NCI-H446 treated with DMSO at 0.1 percent for 48 hours (cell line): Measurements from ENCODE around the gene DAND5.

Experiments used
- DNase-seq: peaks from one replicate; lab custom pipeline; 2025; lab: John Stamatoyannopoulos, UW

Gene DAND5, protein sequence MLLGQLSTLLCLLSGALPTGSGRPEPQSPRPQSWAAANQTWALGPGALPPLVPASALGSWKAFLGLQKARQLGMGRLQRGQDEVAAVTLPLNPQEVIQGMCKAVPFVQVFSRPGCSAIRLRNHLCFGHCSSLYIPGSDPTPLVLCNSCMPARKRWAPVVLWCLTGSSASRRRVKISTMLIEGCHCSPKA

DNA sequence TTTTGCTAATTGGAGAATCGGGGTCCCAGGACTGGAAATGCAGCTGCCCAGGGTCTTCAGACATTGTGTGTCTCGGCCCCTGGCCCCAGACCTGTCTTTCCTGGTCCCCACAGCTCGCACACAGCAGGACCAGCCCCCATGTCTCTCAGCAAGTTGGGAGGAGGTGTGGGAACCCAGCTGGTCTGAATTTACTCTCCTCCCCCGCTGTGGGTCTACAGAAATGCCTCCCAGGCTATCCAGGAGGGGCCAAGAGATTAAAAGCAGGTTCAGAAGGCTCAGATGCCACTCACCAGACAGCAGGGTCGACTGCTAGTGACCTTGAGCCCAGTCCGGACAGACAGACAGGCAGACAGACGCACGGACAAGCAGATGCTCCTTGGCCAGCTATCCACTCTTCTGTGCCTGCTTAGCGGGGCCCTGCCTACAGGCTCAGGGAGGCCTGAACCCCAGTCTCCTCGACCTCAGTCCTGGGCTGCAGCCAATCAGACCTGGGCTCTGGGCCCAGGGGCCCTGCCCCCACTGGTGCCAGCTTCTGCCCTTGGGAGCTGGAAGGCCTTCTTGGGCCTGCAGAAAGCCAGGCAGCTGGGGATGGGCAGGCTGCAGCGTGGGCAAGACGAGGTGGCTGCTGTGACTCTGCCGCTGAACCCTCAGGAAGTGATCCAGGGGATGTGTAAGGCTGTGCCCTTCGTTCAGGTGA is at the start of gene DAND5:
TSS of gene DAND5 (plus strand) at position 285 of the 697 bp plus-strand sequence. CDS start at position 370, 85 bp downstream.
- DNase-seq: peak; percentile 79

DNA sequence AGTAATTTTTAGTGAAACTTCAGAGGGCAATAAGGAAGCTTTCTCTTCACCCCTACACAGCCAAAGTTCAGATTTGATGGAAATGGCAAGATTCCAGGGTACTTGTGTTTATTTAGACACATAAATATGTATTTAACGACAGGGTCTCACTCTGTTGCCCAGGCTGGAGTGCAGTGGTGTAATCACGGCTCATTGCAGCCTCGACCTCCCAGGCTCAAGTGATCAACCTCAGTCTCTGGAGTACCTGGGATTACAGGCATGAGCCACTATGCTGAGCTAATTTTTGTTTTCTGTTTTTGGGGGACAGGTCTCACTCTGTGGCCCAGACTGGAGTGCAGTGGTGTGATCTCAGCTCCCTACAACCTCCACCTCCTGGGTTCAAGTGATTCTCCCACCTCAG is 48.3 kb upstream of the DAND5 start:
- no peak for DNase-seq

DNA sequence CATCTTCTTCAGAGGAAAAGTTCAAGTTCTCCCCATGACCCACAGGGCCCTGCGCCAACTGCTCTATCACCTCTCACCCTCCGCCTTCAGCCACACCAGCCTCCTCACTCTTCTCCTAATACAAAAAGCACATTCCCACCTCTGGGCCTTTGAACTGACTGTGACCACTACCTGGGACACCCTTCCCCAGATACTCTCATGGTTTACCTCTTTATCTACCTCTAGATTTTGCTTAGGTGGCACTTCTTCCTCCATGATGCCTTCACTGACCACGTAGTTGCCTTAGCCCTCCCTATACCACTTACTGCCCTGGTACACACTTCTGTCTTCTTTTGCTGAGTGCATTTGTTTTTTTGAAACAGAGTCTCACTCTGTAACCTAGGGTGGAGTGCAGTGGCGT is 46.4 kb upstream of the DAND5 start:
- no peak for DNase-seq

DNA sequence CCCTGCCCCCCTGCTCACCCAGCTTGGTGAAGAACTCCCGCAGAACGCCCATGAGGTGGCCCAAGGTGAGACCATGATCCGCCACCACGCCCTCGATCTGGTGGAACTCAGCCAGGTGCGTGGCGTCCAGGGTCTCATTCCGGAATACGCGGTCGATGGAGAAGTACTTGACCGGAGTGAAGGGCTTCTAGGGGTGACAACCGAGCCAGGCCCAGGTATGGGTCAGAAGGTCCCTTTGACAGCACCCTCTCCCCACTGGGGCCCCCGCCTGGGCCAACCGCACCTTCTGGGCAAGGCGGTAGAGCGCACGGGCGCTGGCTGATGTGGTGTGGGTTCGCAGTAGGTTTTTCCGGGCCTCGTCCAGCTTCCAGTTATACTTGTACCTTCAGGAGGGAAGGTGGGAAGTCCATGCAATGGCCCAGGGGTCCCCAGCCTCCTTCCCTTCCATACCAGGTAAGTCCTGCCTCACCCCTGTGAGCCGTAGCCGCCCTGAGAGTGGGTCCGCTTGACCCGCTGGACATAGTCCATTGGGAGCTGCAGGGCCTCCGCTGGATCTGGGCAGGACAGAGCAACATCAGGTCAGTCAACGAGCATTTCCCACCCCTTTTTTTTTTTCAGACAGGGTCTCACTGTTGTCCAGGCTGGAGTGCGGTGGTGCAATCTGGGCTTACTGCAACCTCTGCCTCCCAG is 44.6 kb upstream of the DAND5 start:
- no peak for DNase-seq

DNA sequence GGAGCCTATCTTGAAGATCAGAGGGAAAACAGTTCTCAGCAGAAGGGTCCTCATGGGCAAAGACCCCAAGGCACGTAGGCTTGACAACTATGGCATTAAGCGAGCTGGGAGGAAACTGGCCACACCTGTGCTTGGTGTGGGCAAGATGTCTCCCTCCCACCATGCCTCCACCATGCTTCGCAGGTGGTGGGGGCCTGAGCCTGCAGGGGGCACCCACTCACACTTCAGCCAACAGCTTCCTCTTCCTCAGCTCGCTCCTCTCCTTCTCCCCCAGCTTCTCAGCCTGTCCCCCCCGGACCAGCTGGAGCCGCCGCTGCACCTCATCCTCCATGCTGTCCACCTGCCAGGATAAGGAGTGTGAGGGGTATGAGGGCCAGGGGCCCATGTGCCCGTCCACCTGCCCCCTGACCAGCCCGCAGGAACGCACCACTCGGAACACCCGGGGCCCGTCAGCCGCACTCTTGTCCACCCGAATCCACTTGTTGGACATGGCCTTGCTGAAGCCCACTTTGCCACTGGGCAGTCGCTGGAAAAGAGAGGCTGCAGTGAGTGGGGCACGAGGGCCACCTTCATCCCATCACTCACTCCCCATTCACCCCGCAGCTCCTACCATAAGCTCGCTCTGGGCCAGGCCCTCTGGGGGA is 39.3 kb upstream of the DAND5 start:
- DNase-seq: no peak

DNA sequence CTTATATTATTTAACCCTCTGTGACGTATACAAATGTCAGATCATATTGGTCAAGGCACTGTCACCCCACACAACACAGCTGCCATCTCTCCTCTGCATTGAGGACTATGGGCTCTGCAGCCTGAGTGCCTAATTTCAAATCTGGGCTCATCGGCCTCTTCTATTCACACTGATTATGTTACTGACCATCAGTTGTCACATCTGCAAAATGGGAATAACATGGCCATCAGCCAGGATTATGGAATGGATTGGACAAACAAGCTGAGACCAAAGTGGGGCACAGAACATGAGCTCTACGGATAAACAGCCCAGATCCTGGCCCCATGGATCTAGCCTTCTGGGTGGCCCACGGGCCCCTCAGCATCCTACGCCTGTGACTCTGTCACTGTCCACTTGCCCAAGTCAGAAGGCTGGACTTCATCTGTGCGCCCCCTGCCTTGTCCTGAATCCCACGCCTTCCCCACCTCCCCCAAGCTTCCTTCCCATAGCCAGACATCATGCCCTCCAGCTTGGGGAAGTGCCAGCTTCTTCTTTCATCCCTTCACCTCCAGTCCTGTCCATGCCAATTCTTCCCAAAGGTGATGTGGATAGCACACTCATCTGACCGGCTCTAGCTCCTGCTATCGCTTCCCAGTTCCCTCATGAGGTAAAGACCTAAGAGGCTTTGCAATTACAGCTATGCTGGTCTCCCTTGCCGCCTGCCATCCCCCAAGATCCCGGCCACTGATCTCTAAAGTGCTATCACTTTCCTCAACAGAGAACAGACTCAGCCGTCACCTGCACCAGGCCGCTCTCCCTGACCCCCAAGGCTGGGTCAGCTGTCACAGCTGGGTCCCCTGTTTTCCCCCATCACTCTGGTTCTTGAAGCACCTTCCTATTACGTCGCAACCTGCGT is 36.7 kb upstream of the DAND5 start:
- DNase-seq: no peak

DNA sequence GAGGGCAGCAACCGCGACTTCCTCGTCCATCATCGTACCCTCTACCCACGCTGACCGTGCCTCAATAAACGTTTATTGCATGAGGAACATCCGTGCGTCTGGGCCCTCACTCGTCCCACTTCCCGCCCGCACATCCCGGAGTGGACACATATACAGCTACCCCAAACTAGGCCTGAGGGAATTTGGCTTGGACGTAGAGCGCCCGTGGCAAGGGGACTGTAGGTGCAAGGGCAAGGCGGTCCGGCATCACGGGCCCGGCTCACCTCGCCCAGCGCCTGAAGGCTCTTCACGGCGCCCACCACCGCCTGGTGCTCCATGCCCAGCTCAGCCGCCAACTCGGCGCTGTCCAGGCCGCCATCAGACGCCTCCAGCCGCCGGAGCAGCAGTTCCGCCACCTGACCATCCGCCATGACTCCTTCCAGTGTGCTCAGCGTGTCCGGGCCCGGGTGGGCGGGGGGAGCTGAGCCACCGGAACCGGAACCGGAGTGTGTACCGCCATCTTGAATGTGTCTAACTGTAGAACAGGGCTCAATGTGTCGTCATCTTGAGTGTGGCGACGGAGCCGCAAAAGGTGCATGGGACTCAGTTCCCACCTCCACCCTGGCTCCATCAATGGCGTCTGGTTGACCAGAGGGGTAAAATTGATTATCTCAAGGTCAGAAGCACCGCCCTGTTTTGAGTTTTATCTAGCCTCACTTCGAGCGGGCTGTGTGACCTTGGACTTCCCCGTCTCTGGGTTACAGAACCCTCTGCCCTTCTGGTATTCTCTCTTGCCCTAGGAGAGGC is 35.9 kb upstream of the DAND5 start, which contains the start of gene FARSA:
TSS of gene FARSA (minus strand) at position 425 of the 786 bp plus-strand sequence. CDS start at position 410, 15 bp downstream.
- DNase-seq: peak; percentile 77

DNA sequence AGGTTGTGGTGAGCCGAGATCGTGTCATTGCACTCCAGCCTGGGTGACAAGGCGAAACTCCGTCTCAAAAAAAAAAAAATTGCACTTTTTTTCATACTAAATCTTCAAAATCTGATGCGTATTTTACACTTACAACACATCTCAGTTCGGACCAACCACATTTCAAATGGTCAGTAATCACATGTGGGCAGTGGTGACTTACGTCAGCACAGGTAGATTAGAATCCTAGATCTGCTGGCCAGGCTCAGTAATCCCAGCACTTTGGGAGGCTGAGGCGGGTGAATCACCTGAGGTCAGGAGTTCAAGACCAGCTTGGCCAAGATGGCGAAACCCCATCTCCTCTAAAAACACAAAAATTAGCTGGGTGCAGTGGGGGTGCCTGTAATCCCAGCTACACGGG is 34.3 kb upstream of the DAND5 start:
- DNase-seq: no peak

DNA sequence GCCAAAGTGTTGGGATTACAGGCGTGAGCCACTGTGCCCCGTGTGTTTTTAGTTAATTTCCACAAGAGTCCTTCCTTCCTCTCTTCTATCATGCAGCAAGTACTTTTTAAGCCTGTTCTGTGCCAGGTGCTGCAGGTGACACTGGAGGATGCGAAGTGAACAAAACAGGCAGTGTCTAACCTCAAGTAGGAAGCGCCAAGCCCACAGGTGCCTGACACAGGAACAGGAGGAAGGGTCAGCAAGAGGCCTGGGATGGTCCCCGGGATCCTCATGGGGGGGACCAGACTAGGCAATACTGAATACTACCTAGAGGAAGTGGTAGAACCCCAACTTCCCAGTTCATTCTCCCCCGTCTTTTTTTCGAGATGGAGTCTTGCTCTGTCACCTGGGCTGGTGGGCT is 32.8 kb upstream of the DAND5 start:
- no peak for DNase-seq

DNA sequence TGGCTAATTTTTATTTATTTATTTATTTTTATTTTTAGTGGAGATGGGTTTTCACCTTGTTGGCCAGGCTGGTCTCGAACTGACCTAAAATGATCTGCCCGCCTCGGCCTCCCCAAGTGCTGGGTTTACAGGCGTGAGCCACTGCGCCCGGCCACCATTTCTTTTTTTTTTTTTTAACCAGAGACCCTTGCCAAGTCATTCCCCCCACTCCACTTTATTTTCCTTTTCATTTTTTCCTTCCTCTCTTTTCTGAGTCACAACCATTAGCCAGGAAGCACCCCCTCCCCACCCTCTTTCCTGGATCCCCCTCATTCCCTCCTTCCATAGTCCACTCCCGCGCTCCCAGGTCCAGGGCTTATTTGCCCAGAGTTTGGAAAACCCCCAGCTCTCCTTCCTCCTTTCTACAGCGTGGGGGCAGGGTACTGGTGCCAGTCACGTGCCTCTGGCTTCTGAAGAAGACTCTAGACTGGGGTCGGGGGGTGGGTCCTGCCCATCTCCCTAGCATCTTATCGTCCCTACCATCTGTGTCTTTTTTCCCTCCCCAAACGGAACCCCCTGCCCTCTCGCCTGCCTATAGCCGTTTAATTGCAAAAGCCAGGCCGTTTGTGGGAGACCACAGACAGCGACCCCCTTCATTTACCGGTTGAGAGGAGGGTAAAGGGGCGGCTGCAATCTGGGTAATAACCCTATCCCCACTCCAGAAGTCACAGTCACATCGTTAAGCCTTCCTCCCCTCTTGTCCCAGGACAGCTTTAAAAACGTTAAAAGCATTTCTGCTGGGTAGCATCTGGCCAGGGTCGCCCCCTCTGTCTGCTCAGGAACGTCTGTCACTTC is 32.1 kb upstream of the DAND5 start:
- no peak for DNase-seq

DNA sequence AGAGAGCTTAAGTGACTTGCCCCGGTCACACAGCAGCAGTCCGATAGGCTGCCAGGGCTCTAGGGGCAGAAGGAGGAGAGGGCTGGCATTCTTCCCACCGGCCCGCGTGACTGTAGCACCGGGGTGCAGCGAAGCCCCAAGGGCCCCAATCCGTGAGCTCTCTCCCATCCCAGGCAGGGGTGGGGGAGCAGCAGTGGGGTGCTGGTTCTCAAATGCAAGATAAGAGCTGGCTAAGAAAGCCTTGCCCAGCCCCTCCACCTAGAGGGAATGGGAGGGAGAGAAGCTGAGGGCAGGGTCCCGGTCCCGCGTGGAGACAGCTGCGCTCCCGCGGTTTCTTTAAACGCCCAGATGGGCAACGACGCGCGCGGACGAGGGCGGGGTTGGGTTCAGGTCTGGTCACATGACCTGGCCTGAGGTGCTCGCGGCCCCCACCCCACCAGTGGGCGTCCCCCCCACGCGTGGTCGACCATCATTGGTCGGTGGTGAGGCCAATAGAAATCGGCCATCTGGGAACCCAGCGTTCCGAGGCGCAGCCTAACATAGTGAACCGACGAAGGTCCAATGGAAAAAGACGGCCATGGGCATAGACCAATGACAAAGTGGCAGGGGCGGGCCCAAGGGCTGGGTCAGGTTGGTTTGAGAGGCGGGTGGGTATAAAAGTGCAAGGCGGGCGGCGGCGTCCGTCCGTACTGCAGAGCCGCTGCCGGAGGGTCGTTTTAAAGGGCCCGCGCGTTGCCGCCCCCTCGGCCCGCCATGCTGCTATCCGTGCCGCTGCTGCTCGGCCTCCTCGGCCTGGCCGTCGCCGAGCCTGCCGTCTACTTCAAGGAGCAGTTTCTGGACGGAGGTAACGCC is 31.2 kb upstream of the DAND5 start, which contains the start of gene CALR:
TSS of gene CALR (plus strand) at position 683 of the 852 bp plus-strand sequence. CDS start at position 754, 71 bp downstream.
- peak; percentile 99 for DNase-seq

DNA sequence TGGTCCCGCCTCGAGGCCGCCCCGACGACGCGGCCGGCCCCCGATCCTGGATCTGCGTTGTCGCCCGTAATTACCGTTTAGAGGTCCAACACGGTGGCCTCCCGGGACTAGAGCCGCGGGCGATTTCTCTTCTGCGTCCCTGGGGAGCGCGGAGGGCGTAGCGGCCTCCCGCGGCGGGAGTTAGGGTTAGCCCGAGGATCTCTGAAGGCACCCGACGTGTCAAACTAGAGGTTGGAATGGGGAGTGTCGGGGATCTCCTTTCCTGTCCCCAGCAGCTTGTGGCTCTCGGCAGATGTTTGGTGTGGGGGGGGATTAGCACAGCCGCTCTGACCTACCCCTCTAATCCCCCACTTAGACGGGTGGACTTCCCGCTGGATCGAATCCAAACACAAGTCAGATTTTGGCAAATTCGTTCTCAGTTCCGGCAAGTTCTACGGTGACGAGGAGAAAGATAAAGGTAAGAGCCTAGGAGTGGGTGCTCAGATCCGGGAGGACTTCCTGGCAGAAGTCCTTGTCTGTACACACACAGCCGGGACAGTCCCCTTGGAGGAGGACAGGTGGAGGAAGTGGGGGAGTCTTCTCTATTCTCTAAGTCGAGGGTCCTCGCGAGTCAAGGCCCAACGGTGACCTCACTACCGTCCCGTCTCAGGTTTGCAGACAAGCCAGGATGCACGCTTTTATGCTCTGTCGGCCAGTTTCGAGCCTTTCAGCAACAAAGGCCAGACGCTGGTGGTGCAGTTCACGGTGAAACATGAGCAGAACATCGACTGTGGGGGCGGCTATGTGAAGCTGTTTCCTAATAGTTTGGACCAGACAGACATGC is 30.4 kb upstream of the DAND5 start:
- DNase-seq: no peak

DNA sequence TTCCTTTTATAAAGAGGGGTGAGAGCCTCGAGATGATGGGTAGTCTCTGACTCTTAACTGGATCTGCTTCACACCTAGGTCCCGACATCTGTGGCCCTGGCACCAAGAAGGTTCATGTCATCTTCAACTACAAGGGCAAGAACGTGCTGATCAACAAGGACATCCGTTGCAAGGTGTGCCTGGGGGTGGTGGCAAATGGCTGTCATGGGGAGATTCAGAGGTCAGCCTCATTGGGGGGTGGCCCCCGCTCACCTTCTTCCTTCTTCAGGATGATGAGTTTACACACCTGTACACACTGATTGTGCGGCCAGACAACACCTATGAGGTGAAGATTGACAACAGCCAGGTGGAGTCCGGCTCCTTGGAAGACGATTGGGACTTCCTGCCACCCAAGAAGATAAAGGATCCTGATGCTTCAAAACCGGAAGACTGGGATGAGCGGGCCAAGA is 29.4 kb upstream of the DAND5 start:
- DNase-seq: no peak

DNA sequence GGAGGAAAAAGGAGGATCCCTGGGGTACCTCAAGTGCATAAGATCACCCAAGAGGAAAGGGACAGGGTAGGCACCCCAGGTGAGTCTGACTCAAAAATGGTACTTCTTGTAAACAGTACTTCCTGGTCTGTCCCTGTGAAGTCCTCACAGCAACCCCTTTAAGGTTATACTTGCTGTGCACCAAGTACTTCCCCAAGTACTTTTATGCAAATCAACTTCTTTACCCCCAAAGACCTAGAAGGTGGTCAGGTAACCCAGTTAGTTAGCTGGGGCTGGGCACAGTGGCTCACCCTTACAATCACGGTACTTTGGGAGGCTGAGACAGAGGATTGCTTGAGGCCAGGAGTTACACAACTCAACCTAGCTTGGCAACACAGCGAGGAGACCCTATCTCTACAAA is 28.5 kb upstream of the DAND5 start:
- no peak for DNase-seq

DNA sequence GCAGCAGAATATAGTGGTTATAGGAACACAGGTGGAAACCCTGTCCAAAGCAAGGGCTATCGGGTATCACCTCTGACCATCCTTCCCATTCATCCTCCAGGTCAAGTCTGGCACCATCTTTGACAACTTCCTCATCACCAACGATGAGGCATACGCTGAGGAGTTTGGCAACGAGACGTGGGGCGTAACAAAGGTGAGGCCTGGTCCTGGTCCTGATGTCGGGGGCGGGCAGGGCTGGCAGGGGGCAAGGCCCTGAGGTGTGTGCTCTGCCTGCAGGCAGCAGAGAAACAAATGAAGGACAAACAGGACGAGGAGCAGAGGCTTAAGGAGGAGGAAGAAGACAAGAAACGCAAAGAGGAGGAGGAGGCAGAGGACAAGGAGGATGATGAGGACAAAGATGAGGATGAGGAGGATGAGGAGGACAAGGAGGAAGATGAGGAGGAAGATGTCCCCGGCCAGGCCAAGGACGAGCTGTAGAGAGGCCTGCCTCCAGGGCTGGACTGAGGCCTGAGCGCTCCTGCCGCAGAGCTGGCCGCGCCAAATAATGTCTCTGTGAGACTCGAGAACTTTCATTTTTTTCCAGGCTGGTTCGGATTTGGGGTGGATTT is 25.8 kb upstream of the DAND5 start:
- no peak for DNase-seq

DNA sequence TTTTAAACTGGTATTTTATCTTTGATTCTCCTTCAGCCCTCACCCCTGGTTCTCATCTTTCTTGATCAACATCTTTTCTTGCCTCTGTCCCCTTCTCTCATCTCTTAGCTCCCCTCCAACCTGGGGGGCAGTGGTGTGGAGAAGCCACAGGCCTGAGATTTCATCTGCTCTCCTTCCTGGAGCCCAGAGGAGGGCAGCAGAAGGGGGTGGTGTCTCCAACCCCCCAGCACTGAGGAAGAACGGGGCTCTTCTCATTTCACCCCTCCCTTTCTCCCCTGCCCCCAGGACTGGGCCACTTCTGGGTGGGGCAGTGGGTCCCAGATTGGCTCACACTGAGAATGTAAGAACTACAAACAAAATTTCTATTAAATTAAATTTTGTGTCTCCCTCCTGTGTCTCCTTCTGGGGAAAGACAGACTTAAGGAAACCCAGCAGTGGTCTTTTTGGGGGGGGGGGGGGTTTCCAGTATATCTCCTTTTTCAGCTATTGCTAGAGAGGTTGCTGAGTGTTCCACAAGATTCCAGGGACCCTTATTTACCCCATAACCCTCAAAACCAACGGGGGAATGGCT is 25.2 kb upstream of the DAND5 start:
- no peak for DNase-seq

DNA sequence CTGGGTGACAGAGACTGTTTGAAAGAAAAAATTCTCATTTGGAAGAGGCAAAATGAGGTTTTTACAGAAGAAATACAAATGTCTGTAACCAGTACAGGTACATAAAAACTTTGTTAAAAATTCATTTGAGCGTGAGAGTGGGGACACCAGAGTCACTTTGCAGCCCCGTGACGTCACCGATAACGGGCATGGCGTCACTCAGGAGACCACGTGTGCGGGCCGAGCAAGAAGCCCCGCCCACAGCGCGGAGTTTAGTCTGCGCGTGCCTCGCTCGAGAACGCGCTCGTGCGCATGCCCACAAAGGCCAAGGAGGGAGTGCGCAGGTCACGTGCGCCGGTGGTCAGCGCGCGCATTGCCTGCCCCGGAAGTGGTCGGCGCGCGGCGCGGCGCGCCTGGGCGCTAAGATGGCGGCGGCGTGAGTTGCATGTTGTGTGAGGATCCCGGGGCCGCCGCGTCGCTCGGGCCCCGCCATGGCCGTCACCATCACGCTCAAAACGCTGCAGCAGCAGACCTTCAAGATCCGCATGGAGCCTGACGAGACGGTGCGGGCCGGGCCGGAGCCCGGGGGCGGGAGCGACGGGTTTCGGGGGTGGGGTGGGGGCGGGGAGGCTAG is 23.8 kb upstream of the DAND5 start, which contains the start of gene RAD23A:
TSS of gene RAD23A (plus strand) at position 384 of the 613 bp plus-strand sequence. CDS start at position 471, 87 bp downstream.
- peak; percentile 95 for DNase-seq
